SK-N-DZ (cell line): ENCODE results near the gene ADPRH.
"Not testable (repeated sequence)": the region's sequence is repeated elsewhere in the genome, so short reads cannot be mapped to it uniquely, and the experiment has no call there.

Experiments
- DNase-seq: peaks from one replicate; pipeline ENCODE4 v3.0.0-alpha.2; 2015; ENCODE audit warnings: low spot score

The ADPRH gene

DNA sequence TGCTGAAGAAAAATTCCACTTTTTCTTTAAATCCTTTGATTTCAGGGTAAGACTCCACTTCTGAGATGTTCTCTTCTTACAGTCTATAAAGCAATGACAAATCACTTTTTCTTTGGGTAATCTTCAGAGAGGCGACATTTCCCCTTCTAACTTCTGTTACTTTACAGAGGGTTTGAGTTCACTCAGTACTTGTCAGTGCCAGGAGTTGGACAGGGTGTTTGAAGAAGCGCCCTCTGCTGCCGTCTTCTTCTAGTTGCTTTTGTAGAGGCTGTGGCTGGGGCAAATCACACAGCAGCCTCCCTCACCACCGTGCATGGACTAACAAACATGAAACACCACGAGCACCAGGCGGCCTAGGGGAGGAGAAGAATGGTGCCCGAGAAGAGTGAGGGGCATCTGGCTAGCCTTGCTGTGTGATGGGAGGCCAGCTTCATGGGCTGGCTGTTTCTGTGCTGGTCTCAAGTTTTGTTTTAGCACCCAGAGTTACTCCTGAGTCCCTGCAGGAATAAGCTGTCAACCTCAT lies 19.8 kb upstream of the ADPRH start, which contains the start of gene CD80:
Gene CD80, minus strand, starts transcription at position 174 of the 523 bp plus-strand sequence. CDS start 1,886 bp downstream, outside the sequence.
- DNase-seq: peak; percentile 31

DNA sequence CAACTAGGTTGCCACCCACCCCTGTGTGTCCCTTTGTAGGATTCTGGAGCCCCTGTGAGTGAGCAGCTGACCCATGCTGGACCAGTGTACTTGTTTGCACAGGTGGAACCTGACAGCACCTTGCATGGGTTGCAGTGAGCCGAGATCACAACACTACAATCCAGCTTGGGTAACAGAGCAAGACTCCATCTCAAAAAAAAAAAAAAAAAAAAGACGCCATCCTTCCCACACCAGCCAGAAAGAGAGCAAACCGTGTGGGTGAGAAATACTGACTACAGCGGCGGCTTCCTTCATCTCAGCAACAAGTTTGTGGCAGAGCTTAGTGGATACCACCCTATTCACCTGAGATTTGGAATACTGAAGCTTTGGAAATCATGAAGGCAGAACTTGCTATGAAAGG lies 19.1 kb upstream of the ADPRH start:
- DNase-seq: no peak

DNA sequence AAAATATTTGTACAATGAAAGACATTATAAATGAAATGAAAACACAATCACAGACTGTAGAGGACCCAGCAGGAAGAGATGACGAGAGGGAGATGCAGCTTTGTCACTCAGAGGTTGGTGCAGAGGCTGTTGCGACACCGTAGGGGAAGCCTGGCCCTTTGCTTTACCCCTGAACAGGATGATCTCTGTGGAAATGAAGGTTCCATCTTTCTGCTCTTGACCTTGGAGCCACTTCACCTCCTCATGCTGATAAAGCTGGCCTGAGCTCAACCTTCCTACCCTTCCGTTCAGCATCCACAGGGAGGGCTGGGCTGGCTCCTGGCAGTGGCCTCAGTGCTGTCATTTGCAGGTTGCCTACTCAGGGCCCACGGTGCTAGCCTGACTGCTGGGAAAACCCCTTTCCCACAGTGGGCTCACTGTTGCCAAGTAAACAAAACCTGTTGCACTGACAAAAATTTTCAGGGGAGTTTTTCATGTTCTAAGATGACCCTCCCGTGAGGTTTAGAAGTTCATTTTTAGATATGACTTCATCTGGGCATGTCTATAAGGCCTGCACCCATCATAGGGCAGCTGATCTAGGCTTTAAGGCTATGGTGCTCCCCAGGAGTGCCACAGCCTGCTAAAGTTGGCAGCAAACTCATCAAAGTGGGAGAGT lies 16.9 kb upstream of the ADPRH start:
- no peak for DNase-seq

DNA sequence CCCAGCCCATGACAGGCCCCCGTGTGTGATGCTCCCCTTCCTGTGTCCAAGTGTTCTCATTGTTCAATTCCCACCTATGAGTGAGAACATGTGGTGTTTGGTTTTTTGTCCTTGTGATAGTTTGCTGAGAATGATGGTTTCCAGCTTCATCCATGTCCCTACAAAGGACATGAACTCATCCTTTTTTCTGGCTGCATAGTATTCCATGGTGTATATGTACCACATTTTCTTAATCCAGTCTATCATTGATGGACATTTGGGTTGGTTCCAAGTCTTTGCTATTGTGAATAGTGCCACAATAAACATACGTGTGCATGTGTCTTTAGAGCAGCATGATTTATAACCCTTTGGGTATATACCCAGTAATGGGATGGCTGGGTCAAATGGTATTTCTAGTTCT lies 16.0 kb upstream of the ADPRH start:
- DNase-seq: not testable (repeated sequence)

DNA sequence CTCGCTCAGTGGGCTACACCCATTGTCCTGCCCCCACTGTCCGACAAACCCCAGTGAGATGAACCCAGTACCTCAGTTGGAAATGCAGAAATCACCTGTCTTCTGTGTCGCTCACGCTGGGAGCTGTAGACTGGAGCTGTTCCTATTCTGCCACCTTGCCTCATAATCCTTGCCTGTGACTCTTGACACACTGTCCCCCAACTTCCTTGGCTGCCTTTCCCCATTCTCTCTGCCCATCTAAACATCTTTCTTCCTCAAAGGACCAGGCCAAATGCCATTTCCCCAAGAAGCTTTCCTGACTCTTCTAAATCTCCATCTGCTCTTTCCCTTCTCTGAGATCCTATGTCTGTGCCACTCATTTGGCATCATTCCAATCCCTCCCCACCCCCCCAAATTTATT lies 10.1 kb upstream of the ADPRH start:
- DNase-seq: no peak

DNA sequence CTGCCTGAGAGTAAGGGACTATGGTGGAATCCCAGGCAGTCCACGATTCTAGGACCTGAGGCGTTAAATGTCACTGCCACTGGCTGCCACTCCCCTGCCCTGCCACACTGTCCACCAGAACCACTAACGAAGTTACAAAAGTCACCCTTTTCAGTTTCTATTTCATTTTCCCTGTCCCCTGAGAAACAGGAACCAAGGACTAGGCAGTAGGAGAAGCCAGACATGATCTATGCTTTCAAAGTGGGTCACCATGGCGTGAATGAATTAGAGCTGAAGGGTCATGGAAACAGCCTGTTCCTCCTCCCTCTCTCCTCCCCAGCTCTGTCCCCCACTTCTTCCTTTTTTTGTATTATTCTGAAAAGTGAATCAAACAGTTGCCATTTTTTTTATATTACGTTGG lies 9.1 kb upstream of the ADPRH start:
- DNase-seq: no peak

DNA sequence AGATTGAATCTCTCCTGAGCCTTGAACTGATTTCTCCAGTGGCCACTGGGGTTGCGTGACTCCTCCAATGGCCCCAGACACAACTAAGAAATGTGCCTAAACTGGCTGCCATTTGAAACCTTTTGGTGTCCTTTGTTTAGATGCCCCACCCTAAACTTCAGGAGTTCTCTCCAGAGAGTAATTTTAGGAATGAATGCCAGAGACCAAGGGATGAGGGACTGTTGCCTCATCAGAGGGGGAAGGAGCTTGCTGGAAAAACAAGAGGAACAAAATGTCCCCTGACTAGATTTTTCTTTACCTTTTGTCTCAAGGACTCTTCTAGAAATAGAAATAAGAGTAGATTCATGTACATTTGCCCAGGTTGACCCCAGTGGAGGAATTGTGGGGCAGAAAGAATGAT lies 8.1 kb upstream of the ADPRH start:
- no peak for DNase-seq

DNA sequence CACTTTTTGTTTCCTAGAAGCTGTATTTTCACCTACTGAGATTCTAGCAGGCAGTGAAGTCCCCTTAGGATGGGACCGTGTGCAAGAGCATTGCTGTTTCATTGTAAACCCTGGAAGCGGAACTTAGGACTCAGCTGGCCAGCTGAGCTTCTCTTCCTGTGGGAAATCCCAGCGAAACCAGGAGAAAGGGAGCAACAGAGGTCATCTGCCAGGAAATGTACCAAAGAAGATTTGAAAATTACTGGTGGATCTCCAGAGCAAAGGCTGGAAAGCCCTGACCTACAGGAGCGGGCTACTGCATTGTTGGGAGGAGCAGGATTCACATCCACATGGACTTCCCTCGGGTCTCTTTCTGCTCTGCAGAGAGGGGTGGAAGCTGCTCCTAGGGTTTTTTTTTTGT lies 7.6 kb upstream of the ADPRH start:
- DNase-seq: no peak

DNA sequence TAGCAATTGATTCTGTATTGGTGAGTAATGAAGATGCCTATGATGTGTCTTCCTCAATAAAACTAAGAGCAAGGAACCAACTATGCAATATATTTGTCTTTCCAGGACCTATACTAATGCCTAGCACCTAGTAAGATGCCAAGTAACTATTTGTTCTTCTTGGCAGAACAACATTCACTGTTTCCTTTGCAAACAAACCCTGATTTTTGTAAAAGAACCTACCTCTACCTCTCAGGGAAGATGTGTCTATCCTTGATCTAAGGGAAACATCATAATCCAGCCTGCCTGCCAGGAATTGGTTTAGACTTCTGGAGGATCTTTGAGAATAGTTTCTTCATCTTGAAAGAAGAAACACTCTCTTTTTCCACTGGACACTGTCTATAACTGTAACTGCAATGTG lies 3.8 kb upstream of the ADPRH start:
- no peak for DNase-seq

DNA sequence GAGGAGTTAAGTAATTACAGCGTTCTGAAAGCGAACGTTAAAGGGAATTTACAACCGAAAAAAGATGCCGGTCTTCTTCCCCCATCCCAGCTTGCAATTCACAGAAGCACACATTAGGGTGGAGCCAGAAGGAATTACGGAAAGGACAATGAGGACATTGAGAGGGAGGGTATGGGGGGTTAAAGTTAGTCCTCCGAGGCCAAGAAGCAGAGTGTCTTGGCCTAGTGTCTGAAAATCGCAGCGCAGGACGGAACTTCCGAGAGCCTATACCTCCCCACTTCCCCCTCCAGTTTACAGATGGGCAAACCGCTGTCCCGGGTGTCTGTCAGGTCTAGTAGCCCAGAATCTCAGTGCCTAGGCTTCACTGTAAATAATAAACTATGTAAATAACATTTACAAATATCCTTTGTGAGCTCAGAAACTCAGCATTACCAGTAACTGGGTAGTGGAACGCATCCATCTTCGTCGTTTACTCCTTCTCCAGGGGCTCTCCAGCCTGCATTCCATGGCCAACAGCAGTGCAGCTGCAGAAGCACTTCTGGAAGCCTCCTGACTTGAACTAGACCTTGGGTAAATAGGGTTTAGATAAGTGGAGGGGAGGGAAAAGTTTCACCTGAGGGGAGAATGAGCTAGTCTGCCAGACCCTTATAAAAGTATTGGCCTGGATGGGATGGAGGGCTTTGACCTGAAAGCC lies 922 bp downstream of the ADPRH start:
- DNase-seq: no peak

DNA sequence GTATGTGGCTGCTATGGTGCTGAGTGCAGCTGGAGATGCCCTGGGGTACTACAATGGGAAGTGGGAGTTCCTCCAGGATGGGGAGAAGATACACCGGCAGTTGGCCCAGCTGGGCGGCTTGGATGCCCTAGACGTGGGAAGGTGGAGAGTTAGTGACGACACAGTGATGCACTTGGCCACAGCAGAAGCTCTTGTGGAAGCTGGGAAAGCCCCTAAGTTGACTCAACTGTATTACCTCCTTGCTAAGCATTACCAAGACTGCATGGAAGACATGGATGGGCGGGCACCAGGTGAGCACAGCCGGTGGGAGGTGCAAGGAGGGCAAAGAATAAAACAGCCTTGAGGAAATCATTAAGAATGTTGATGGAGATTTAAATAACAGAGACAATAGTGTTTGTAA lies 2.9 kb downstream of the ADPRH start:
- DNase-seq: no peak

DNA sequence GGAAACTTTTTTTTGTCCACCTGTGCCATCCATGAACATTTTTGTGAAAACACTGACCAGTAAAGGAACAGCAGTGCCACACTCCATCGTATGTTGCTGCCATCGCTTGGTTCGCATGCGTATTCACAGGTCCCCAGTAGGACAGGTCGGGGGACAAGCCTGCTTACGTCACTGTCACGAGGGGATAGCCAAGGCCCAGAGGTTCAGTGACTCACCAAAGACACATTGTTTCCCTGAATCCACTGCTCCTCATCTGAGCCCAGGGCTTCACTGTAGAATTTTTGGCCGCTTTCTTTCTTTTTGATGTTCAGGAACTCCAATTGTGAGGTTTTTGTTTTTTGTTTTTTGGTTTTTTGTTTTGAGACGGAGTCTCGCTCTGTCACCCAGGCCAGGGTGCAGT lies 5.9 kb downstream of the ADPRH start:
- no peak for DNase-seq

DNA sequence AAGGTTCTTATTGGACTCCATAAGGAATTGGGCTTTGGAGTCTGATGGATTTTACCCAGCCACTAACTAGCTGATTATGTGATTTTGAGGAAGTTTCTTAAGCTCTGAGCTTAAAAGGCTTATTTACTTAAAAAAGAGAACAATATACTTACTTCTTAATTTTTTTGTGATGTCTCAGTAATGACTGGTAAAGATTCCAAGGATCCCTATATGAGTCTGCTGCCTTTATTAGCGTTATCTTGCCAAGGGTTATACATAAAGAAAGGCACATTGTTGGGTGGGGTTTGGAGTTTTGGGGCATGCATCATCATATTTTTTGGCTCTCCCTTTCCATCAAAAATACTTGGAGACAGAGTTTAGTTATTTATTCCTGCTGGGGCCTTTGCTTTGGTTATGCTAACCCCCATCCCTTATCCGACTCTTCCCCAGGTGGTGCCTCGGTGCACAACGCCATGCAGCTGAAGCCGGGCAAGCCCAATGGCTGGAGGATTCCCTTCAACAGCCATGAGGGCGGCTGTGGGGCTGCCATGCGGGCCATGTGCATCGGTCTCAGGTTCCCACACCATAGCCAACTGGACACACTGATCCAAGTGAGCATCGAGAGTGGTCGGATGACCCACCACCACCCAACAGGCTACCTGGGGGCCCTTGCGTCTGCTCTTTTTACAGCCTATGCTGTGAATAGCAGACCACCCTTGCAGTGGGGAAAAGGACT lies 6.7 kb downstream of the ADPRH start:
- no peak for DNase-seq

DNA sequence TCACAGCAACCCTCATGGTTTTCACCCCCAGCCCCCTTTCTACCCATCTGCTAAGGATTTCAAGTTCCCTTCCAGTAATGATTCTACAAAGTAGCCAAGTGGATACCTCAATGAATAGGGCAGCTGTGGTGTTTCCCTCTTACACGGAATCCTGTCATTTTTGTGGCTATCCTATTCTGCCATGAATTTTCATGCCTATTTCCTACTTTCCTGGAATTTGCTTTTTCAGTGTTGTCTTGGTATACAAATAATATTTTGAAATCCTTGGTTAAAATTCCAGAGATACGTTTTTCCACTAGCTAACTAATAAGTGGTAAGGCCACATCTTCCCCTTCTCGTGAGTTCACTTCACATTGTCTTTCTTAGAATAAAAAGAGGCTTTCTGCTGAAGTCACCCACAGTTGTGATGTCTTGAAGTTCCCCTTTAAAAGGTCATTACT lies 7.5 kb downstream of the ADPRH start:
- no peak for DNase-seq

DNA sequence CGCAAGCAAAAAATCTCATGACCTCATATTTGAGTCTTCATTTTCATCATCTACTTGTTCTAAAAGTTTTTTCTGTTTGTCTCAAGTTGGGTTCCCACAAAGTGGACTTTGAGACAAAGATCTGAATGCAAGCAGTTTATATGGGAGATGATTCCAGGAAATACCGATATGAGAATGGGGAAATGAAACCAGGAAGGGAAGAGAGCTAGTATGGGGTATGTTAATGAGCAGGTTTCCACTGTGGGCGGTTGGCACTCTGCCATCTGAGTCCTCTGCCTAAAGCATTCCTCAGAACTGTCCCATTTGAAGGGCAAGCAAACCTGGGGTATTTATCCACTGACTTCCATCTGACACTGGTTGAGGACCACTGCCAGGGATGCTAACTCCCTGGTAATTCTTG lies 8.8 kb downstream of the ADPRH start:
- DNase-seq: no peak

DNA sequence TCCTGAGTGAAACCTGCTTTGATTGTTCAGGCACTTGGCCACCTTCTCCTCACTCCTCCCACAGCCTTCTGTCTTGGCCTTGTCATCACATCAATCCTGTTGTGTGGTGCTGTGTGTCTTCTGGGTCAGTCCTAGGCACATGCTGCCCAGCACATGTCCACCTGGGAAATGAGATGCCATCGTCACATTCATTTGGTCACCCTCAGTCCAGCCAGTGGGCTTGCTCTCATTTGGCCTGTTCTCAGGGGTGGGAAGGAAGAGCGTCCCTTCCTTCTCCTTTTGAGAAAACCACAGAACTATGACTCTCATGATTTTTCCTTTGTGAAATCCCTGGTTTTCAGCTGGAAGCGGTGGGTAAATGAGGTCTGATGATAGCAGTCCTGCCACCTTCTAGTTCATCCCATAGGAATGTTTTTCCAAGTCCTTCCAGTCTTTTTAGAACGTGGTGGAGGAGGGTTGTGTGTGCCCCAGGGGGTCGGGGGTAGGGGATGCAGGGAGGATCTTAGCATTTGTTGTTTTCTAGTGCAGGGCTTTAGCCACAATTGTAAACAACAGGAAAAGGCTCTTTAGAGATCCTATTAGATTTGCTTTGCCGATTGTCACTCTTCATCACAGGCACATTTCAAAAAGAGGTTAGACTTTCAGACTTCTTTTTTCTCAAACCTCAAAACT lies 9.9 kb downstream of the ADPRH start:
- DNase-seq: no peak

DNA sequence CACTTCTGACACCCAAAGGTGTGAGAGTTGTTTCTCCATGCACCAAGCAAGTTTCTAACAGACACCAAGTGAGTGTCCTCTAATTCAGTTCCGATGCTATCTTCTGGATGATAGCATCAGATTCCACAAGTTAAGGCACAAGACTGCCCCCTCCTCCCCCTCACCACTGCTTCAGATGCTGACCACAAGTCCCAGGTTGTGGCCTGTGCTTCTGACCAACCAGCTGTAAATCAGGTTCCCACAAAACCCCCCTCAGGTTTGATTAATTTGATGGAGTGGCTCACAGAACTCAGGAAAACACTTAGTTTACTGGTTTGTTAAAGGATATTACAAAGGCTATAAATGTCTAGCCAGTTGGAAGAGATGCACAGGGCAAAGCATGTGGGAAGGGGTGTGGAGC lies 11.4 kb downstream of the ADPRH start:
- no peak for DNase-seq

DNA sequence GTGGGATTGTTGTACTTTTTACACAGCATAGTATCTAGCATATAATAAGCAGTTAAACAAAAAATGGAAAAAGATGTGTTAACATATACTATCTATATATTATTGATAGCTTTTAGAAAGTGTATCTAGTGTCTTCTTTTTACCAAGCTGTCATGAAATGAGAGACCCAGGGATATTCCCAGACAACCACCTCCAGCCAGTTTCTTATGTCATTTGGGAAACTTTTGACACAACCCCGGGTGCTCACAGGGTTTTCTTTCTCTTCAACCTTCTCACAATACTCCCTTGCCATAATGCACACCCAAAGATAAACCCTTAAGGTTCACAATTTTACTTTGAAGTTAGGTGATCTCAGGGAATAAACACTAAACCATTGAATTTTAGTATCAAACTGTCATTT lies 13.6 kb downstream of the ADPRH start:
- DNase-seq: no peak

DNA sequence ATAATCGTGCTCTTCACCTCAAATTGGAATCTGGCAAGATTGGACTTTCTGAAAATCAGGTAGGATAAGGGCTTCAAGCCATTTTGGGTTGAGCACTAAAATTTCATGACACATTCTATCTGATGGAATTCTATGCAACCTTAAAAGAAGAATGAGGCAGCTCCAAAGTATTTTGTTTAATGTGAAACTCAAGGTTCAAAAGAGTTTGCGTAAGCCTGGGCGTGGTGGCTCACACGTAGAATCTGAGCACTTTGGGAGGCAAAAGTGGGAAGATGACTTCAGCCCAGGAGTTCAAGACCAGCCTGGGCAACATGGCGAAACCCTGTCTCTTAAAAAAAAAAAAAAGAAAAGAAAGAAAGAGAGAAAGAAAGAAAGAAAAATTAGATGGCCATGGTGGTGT lies 14.8 kb downstream of the ADPRH start:
- DNase-seq: no peak

DNA sequence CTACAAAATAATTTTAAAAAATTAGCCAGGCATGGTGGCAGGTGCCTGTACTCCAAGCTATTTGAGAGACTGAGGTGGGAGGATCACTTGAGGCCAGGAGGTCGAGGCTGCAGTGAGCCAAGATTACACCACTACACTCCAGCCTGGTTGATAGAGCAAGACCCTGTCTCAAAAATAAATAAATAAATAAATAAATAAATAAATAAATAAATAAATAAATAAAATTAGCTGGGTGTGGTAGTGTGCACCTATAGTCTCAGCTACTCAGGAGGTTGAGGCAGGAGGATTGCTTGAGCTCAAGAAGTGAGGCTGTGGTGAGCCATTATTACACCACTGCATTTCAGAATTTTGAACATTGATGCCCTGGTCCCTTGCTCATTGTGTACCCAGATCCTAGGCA lies 15.6 kb downstream of the ADPRH start:
- not testable (repeated sequence) for DNase-seq

DNA sequence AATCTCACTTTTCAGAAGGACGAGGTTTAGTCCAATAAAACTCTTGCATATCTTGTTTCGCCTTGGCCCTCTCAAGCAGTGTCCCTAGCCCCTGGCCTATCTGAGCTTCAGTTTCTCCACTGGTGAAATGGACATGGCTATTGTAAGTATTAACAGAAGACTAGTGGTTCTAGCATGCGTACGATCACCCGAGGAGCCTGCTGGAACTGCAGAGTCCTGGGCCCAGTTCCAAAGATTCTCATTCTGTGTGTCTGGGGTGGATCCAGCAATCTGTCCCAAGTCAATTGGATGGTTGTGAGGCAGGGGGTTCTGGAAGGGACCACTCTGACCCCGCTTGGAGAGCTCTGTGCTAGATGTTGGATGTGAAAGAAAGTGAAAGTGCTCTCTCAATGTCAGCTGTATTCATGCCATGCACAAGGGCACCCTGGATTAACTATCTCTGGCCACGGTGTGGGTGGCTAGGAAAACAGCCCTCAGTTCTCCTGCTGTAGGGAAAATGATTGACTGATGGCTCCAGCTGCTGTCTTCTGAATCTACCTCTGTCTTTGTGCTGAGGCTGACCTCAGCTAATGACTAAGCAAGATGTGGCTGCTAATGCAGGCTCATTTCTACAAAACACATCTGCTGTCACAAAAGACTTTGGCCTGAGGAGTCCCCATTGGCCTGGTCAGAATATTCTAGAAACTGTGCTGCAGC lies 16.5 kb downstream of the ADPRH start:
- DNase-seq: no peak
